ENCODE results near the gene MOBP.

The MOBP gene

GRCh38 chr3:39491733-39492350 lies 24.4 kb downstream of the MOBP start:
- Histone ChIP-seq H3K4me1 (ENCODE audit: low read length) (no peaks in the 10 kb centered on the region), H3K4me2 (ENCODE audit: low read length) (no peak overlapping the region), H3K36me3 (replicated peaks; ENCODE audit: low read depth, low read length) (no peaks in the 10 kb centered on the region), H4K20me1 (ENCODE audit: insufficient read depth, low read length) (no peaks in the 10 kb centered on the region), H3K9me3 (ENCODE audit: insufficient read depth, low read length) (no peaks in the 10 kb centered on the region), H3K4me3 (ENCODE audit: low read length) (no peak overlapping the region), H3K27ac (ENCODE audit: low read length) (no peak overlapping the region), H3K9ac (ENCODE audit: low read length) (no peak overlapping the region), H2AFZ (ENCODE audit: low read depth, low read length) (no peak overlapping the region), H3K27me3 (ENCODE audit: low read depth, low read length) (peaks cover 22% of the 10 kb centered on the region), H3K79me2 (ENCODE audit: low read length) (no peaks in the 10 kb centered on the region)
- TF ChIP-seq EZH2phosphoT487 (IDR thresholded peaks at IDR 0.05; ENCODE audit: low read depth), result no peak
- no peak for TF ChIP-seq CTCF (IDR thresholded peaks at IDR 0.05; ENCODE audit: low read depth, low read length)

GRCh38 chr3:39494781-39495180 lies 27.3 kb downstream of the MOBP start:
- H4K20me1 ChIP-seq (ENCODE audit: insufficient read depth, low read length), result no peaks in the 10 kb centered on the region
- no peaks in the 10 kb centered on the region for H3K79me2 ChIP-seq (ENCODE audit: low read length)
- H3K4me2 ChIP-seq (ENCODE audit: low read length), result no peak overlapping the region
- no peaks in the 10 kb centered on the region for H3K9me3 ChIP-seq (ENCODE audit: insufficient read depth, low read length)
- H3K9ac ChIP-seq (ENCODE audit: low read length), result no peak overlapping the region
- no peak overlapping the region for H2AFZ ChIP-seq (ENCODE audit: low read depth, low read length)
- H3K4me1 ChIP-seq (ENCODE audit: low read length), result 0 out of 2 replicates have a peak, but pooled peaks cover 4% of the 10 kb centered on the region
- H3K36me3 ChIP-seq (replicated peaks; ENCODE audit: low read depth, low read length), result no peaks in the 10 kb centered on the region
- no peak for TF ChIP-seq EZH2phosphoT487 (IDR thresholded peaks at IDR 0.05; ENCODE audit: low read depth)
- no peak for TF ChIP-seq CTCF (IDR thresholded peaks at IDR 0.05; ENCODE audit: low read depth, low read length)
- no peak overlapping the region for H3K27ac ChIP-seq (ENCODE audit: low read length)
- H3K27me3 ChIP-seq (ENCODE audit: low read depth, low read length), result peaks cover 22% of the 10 kb centered on the region
- no peak overlapping the region for H3K4me3 ChIP-seq (ENCODE audit: low read length)

- H4K20me1 ChIP-seq (ENCODE audit: insufficient read depth, low read length), result no peaks in the 10 kb centered on the region
- 0 out of 2 replicates have a peak, but pooled peaks cover 4% of the 10 kb centered on the region for H3K4me1 ChIP-seq (ENCODE audit: low read length)
- no peaks in the 10 kb centered on the region for H3K9me3 ChIP-seq (ENCODE audit: insufficient read depth, low read length)
- TF ChIP-seq CTCF (IDR thresholded peaks at IDR 0.05; ENCODE audit: low read depth, low read length), result no peak
- no peak for TF ChIP-seq EZH2phosphoT487 (IDR thresholded peaks at IDR 0.05; ENCODE audit: low read depth)
- no peak overlapping the region for H3K27ac ChIP-seq (ENCODE audit: low read length)
- H3K27me3 ChIP-seq (ENCODE audit: low read depth, low read length), result peaks cover 34% of the 10 kb centered on the region
- no peaks in the 10 kb centered on the region for H3K79me2 ChIP-seq (ENCODE audit: low read length)
- H3K36me3 ChIP-seq (replicated peaks; ENCODE audit: low read depth, low read length), result no peaks in the 10 kb centered on the region
- H3K4me2 ChIP-seq (ENCODE audit: low read length), result no peak overlapping the region
- H2AFZ ChIP-seq (ENCODE audit: low read depth, low read length), result no peak overlapping the region
- H3K4me3 ChIP-seq (ENCODE audit: low read length), result no peak overlapping the region
- H3K9ac ChIP-seq (ENCODE audit: low read length), result no peak overlapping the region
Measured at GRCh38 chr3:39497753-39498152, 30.3 kb downstream of the MOBP start.

- Histone ChIP-seq H3K4me1 (ENCODE audit: low read length) (0 out of 2 replicates have a peak, but pooled peaks cover 4% of the 10 kb centered on the region), H3K9ac (ENCODE audit: low read length) (no peak overlapping the region), H3K27ac (ENCODE audit: low read length) (no peak overlapping the region), H2AFZ (ENCODE audit: low read depth, low read length) (no peak overlapping the region), H3K4me3 (ENCODE audit: low read length) (no peak overlapping the region), H3K9me3 (ENCODE audit: insufficient read depth, low read length) (no peaks in the 10 kb centered on the region), H4K20me1 (ENCODE audit: insufficient read depth, low read length) (no peaks in the 10 kb centered on the region), H3K27me3 (ENCODE audit: low read depth, low read length) (peaks cover 20% of the 10 kb centered on the region), H3K4me2 (ENCODE audit: low read length) (no peak overlapping the region), H3K79me2 (ENCODE audit: low read length) (no peaks in the 10 kb centered on the region), H3K36me3 (replicated peaks; ENCODE audit: low read depth, low read length) (no peaks in the 10 kb centered on the region)
- TF ChIP-seq EZH2phosphoT487 (IDR thresholded peaks at IDR 0.05; ENCODE audit: low read depth) (no peak), CTCF (IDR thresholded peaks at IDR 0.05; ENCODE audit: low read depth, low read length) (no peak)
Measured at GRCh38 chr3:39499651-39500273, 32.3 kb downstream of the MOBP start.

Data from OCI-LY3 (cell line).